Measurements from ENCODE around the gene PTPRN2. TPM values are rescaled to one million over a fixed set of nuclear protein-coding genes. Genes with fewer than 3 reads are reported as not detected.

PTPRN2 gene
- total RNA-seq, 1 experiment from 2014 or later: 2.1 TPM

- TF ChIP-seq CBX3 (IDR thresholded peaks at IDR 0.05; ENCODE audit: low read depth) (no peak), SRF (IDR thresholded peaks at IDR 0.05; ENCODE audit: low read depth) (no peak), CEBPB (IDR thresholded peaks at IDR 0.05; ENCODE audit: low read depth) (no peak), POLR2A (IDR thresholded peaks at IDR 0.05; ENCODE audit: borderline replicate concordance, extremely low read depth, insufficient read depth, insufficient read length) (no peak)
- TF ChIP-seq, protein P1, sequence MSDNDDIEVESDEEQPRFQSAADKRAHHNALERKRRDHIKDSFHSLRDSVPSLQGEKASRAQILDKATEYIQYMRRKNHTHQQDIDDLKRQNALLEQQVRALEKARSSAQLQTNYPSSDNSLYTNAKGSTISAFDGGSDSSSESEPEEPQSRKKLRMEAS (IDR thresholded peaks at IDR 0.05): no peak
Measured at GRCh38 chr7:158077934-158078910, 509.4 kb downstream of the PTPRN2 start (continued).

GRCh38 chr7:158077151-158077840 is 510.3 kb downstream of the PTPRN2 start:
- no peak for DNase-seq (ENCODE audit: low read depth, low spot score)
- ChIA-PET POLR2A (no interaction called here), CTCF (no interaction called here), RAD21 (ENCODE audit: low non-redundant PET in 1 of 2, low total read pairs in 2 of 2, uncharacterized antibody in 2 of 2, unreplicated experiment in 2 of 2) (no interaction called here)
- Histone ChIP-seq H3K27ac (ENCODE audit: low read depth, low read length) (no peak overlapping the region), H3K9me2 (ENCODE audit: insufficient read depth) (no peaks in the 10 kb centered on the region), H3K36me3 (ENCODE audit: control insufficient read depth in 1 of 2, insufficient read depth in 2 of 2, low read length in 2 of 2) (no peaks in the 10 kb centered on the region), H3K4me3 (replicated peaks in 1 of 2; ENCODE audit: low read depth in 1 of 2, low read length in 2 of 2) (no peak overlapping the region), H3K4me1 (ENCODE audit: control insufficient read depth in 1 of 2, insufficient read depth in 2 of 2, low read length in 2 of 2) (no peaks in the 10 kb centered on the region), H3K79me2 (ENCODE audit: insufficient read depth, low read length) (no peaks in the 10 kb centered on the region), H3K27me3 (ENCODE audit: insufficient read depth, low read length) (no peaks in the 10 kb centered on the region), H3K9me3 (ENCODE audit: control insufficient read depth in 1 of 2, insufficient read depth in 1 of 2, low read depth in 1 of 2, low read length in 2 of 2) (no peaks in the 10 kb centered on the region), H3K4me2 (ENCODE audit: low read length) (no peak overlapping the region), H4K20me1 (ENCODE audit: insufficient read depth) (no peaks in the 10 kb centered on the region), H3K9ac (ENCODE audit: low read length) (no peak overlapping the region), H2AFZ (ENCODE audit: low read depth, low read length, poor library complexity, severe bottlenecking) (no peak overlapping the region)
- BruUV-seq (replicated peaks): no TSS peak
- no peak for ATAC-seq
- TF ChIP-seq TCF7L2 (IDR thresholded peaks at IDR 0.05; ENCODE audit: borderline replicate concordance, extremely low read depth, insufficient read depth, insufficient read length): no peak
- no peak for TF ChIP-seq ZFX (IDR thresholded peaks at IDR 0.05)
- TF ChIP-seq CEBPB (IDR thresholded peaks at IDR 0.05; ENCODE audit: low read depth): no peak
- TF ChIP-seq, protein P1 (IDR thresholded peaks at IDR 0.05): no peak
- TF ChIP-seq SP1 (IDR thresholded peaks at IDR 0.05; ENCODE audit: low read depth): no peak
- TF ChIP-seq SRF (IDR thresholded peaks at IDR 0.05; ENCODE audit: low read depth): no peak
- no peak for TF ChIP-seq ELF1 (IDR thresholded peaks at IDR 0.05; ENCODE audit: borderline replicate concordance, low read depth)
- no peak for TF ChIP-seq REST (IDR thresholded peaks at IDR 0.05; ENCODE audit: low read depth)
- TF ChIP-seq, protein P2, sequence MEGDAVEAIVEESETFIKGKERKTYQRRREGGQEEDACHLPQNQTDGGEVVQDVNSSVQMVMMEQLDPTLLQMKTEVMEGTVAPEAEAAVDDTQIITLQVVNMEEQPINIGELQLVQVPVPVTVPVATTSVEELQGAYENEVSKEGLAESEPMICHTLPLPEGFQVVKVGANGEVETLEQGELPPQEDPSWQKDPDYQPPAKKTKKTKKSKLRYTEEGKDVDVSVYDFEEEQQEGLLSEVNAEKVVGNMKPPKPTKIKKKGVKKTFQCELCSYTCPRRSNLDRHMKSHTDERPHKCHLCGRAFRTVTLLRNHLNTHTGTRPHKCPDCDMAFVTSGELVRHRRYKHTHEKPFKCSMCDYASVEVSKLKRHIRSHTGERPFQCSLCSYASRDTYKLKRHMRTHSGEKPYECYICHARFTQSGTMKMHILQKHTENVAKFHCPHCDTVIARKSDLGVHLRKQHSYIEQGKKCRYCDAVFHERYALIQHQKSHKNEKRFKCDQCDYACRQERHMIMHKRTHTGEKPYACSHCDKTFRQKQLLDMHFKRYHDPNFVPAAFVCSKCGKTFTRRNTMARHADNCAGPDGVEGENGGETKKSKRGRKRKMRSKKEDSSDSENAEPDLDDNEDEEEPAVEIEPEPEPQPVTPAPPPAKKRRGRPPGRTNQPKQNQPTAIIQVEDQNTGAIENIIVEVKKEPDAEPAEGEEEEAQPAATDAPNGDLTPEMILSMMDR (IDR thresholded peaks at IDR 0.05 in 2 of 3, conservative IDR thresholded peaks at IDR 0.05 in 1 of 3; ENCODE audit: borderline replicate concordance in 1 of 3, insufficient read depth in 1 of 3, low read depth in 2 of 3, low read length in 2 of 3): no peak
- no peak for TF ChIP-seq FOSL1 (IDR thresholded peaks at IDR 0.05; ENCODE audit: low read depth)
- intact Hi-C loops (cut with micrococcal nuclease): no loop called here
